Endothelial cell of hepatic sinusoid (primary cell): ENCODE data around the gene NXF1.
"Not testable (repeated sequence)": the region's sequence is repeated elsewhere in the genome, so short reads cannot be mapped to it uniquely, and the experiment has no call there.

Experiments used
- in situ Hi-C: cut with HindIII; loops from 2 replicates; pipeline ENCODE4 v1.10.0; 2017; ENCODE audit warnings: low sequenced_read_pairs

The NXF1 gene

GRCh38 chr11:62788991-62789390 is 16.2 kb downstream of the NXF1 start:
- in situ Hi-C loops: no loop called here

GRCh38 chr11:62787005-62787759 is 18.1 kb downstream of the NXF1 start, which contains the start of gene TMEM179B:
Gene TMEM179B (plus strand): TSS chr11:62787402. CDS start chr11:62787432, 30 bp downstream.
- in situ Hi-C loops: no loop called here

DNA sequence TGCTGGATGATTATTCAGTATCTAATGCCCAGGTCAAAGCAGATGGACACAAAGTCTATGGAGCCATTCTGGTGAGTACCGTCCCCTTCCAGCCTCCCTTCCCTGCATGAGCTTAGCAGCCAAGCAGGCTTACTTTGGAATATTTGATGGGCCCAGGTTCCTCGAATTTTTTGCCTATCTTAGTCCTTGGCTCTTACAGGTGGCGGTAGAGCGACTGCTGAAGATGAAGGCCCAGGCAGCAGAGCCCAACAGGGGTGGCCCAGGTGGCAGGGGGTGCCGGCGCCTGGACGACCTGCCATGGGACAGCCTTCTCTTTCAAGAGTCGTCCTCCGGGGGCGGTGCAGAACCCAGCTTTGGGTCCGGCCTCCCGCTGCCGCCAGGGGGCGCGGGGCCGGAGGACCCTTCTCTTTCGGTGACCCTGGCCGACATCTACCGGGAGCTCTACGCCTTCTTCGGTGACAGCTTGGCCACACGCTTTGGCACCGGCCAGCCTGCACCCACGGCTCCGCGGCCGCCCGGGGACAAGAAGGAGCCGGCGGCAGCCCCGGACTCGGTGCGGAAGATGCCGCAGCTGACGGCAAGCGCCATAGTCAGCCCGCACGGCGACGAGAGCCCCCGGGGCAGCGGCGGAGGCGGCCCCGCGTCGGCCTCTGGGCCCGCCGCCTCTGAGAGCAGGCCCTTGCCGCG is 18.8 kb downstream of the NXF1 start:
- in situ Hi-C loops: no loop called here

DNA sequence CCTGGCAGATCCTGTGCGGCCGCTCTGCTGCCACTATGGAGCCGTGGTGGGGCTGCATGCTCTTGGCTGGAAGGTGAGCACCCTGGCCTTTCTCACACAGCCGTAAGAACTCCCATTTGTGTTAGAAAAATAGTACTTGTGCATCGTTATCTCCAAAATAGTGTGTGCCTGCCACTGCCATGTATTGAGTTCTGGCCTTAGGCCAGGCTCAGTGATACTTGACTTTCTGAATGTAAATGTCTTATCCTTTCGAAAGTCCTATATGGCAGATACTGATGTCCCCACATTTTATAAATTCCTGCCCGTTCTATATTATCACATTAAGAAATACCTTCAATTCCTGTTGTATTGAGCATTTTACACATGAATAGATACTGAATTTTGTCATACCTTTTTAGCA is 22.5 kb downstream of the NXF1 start:
- in situ Hi-C loops: no loop called here

DNA sequence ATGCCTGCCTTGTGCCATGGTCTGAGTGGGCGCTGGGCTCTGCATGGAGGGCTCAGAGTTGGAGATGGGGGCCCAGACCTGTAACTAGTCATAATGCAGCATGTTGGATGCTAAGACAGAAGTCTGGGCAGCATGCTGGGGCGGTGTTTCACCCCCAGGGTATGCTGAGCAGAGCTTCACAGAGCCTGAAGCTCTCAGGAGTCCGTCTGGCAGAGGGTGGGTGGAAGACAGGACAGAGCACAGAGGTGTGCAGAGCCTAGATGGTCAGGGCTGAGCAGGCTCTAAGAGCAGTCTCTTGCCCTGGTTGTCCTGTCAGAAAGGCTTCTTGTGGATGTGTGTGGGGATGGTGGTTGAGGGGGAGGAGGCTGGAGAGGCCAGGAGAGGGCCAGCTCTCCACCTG is 26.8 kb downstream of the NXF1 start:
- in situ Hi-C loops: loop anchor here (10.0 kb wide), 1 partner anchor 64 kb away; no protein-coding TSS in a partner anchor

- in situ Hi-C loops: loop anchor here (10.0 kb wide), 1 partner anchor 63 kb away; no protein-coding TSS in a partner anchor
Observed at GRCh38 chr11:62777389-62777788, 27.9 kb downstream of the NXF1 start.

DNA sequence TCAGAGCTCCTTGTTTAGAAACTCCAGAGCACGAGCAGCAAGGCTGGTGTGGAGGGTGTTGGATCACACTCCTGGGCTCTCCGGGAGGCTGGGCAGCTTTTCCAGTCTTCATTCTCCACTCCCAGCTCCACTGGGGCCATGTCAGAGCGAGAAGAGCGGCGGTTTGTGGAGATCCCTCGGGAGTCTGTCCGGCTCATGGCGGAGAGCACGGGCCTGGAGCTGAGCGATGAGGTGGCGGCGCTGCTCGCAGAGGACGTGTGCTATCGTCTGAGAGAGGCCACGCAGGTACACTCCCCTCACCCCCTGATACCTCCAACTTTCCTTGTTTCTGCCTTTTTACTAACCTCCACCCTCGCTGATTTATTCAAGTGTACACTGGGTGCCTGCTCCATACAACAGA is 29.6 kb downstream of the NXF1 start:
- in situ Hi-C loops: loop anchor here (10.0 kb wide), 1 partner anchor 61 kb away; no protein-coding TSS in a partner anchor

- in situ Hi-C loops: loop anchor here (5.0 to 10.0 kb wide), 2 partner anchors 60 to 102 kb away; partner anchors contain the start of genes LBHD1 and UQCC3
Observed at GRCh38 chr11:62774407-62774806, 30.8 kb downstream of the NXF1 start.

GRCh38 chr11:62771144-62772021 is 33.9 kb downstream of the NXF1 start, which contains the start of gene TAF6L:
Gene TAF6L (plus strand): TSS chr11:62771396. CDS start chr11:62775784, 4,388 bp downstream.
- in situ Hi-C loops: loop anchor here (5.0 to 10.0 kb wide), 2 partner anchors 57 to 99 kb away; partner anchors contain the start of genes LBHD1 and UQCC3

GRCh38 chr11:62770778-62771143 is 34.5 kb downstream of the NXF1 start:
- in situ Hi-C loops: loop anchor here (5.0 to 10.0 kb wide), 2 partner anchors 56 to 98 kb away; partner anchors contain the start of genes LBHD1 and UQCC3

DNA sequence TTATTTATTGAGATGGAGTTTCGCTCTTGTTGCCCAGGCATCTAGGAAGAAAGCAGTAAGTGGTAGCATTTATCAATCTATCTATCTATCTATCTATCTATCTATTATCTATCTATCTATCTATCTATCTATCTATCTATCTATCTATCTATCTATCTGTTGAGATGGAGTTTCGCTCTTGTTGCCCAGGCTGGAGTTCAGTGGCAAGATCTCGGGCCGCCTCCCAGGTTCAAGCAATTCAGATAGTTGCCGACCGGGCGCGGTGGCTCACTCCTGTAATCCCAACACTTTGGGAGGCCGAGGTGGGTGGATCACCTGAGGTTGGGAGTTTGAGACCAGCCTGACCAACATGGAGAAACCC is 44.4 kb downstream of the NXF1 start:
- in situ Hi-C loops: not testable (repeated sequence)

DNA sequence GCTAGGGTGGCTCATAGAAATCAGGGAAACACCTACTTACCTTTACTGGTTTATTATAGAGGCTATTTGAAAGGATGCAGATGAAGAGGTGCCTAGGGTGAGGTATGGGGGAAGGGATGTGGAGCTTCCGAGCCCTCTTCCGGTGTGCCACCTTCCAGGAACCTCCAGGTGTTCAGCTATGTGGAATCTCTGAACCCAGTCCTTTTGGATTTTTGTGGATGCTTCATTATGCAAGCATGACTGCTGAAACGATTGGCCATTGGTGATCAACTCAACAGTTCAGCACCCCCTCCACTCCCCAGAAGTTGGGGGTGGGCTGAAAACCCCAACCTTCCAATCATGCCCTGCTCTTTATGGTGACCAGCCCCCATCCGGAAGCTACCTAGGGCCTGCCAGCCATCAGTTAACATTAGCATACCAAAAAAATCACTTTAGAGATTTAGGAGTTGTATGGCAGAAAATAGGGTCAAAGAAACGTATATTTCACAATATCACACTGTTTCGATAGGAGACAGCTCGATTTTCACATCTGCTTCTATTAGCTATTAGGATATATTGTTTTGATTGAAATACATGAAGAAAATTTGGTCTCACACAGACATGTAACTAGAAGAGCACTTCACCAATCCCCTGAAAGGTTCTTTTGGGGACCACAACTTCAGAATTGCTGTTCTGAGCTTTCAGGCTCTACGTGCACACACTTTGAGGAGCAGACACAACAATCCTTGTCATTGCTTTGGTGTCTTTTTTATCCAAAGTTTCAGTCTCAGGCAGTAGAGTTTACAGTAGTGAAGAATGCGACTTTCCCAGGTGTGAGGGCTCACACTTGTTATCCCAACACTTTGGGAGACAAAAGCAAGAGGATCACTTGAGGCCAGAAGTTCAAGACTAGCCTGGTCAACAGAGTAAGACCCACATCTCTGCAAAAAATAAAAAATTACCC is 47.1 kb downstream of the NXF1 start:
- in situ Hi-C loops: no loop called here

GRCh38 chr11:62755086-62755615 is 50.1 kb downstream of the NXF1 start:
- in situ Hi-C loops: no loop called here

DNA sequence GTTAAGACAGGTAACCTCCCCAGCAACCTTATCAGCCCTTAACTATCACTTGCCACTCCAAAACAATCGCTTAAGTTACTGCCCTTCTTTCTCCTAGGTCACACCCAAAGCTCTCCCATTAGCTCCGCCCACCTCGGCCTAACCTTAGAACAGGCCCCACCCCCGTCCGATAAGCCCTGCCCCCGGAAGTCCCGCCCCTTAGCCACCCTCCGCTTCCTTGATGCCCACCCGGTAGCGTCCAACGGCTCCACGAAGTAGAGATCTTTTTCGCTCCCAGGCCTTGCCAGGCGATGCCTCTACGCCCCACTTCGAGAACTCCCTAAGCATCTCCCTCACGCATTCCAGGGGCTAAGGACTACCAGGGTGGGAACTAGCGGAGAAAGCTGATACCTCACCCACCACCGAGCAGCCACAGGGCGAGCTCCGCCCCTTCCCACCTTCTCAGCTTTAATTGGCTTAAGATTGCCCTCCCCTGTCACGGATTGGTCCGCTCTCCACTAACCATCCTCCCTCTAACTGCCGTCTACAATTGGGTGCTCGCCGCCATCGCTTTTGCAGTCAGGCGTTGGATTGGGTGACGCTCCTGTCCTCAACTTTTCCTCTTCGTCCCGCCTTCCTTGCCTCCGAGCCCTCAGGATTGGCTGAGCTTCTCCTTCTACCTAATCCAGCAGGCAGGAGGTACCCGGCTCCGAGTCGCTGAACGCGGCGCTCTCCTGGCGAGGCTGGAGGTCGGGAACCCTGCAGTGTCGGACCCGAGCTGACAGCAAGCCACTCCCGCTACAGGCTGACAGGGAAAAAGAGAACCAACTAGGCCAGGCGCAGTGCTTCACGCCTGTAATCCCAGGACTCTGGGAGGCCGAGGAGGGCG is 51.3 kb downstream of the NXF1 start, which contains the start of gene ZBTB3:
ZBTB3 (minus strand) TSS at position 425 of the 868 bp plus-strand sequence. CDS start 496 bp downstream, outside the sequence.
- in situ Hi-C loops: loop anchor here (5.0 kb wide), 1 partner anchor 117 kb away; no protein-coding TSS in a partner anchor

DNA sequence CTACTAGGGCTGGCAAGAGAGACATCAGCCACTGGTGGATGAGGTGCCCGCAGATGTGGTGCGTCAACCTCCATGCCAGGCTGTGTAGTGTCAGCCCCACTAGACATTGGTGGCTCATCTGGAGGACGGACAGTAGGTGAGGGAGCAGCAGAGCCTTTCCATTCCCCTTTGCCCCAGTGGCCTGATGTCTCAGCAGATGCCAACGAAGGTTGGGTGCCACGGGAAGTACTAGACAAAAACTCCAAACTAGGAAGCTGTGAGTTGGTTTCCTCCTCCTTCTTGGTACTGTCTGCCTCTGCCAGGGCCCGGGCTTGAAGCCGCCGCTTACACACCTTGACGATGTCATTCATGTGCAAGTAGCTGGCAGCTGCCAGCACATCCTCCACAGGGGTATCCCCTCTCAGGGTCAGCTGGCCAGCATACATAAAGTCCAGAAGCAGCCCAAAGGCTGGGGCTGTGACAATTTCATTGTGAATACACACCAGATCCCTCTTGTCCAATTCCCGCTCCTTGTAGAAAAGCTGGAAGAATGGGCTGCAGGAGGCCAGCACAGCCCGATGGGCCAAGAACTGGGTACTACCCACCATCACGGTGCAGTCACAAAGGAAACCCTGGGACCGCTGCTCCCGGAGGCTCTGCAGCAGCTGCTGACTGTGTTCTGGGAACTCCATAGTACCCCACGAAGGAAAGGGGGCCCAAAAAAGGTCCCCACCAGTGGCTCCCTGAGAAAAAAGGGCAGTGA is 52.1 kb downstream of the NXF1 start:
- in situ Hi-C loops: loop anchor here (5.0 kb wide), 1 partner anchor 116 kb away; no protein-coding TSS in a partner anchor

- in situ Hi-C loops: loop anchor here (5.0 kb wide), 1 partner anchor 115 kb away; no protein-coding TSS in a partner anchor
Observed at GRCh38 chr11:62752177-62752785, 53.0 kb downstream of the NXF1 start.

DNA sequence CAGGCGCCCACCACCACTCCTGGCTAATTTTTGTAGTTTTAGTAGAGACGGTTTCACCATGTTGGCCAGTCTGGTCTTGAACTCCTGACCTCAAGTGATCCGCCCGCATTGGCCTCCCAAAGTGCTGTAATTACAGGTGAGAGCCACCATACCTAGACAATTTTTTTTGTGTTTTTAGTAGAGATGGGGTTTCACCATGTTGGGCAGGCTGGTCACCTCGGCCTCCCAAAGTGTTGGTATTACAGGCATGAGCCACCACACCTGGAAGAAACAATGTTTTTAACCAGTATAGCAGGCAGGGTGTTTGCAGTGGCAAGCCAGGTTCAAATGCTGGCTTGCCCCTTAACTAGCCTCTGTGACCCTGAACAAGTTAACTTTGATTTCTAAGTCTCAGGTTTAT is 55.3 kb downstream of the NXF1 start:
- in situ Hi-C loops: loop anchor here (5.0 kb wide), 1 partner anchor 113 kb away; no protein-coding TSS in a partner anchor
